Fibroblast of peridontal ligament (primary cell): Measurements from ENCODE around the gene UST.
"Not testable (repeated sequence)": the region's sequence is repeated elsewhere in the genome, so short reads cannot be mapped to it uniquely, and the experiment has no call there.

ENCODE experiments used
- DNase-seq: peaks from one replicate; pipeline ENCODE4 v3.0.0-alpha.2; 2010; ENCODE audit errors: extremely low read depth

Gene UST

DNA sequence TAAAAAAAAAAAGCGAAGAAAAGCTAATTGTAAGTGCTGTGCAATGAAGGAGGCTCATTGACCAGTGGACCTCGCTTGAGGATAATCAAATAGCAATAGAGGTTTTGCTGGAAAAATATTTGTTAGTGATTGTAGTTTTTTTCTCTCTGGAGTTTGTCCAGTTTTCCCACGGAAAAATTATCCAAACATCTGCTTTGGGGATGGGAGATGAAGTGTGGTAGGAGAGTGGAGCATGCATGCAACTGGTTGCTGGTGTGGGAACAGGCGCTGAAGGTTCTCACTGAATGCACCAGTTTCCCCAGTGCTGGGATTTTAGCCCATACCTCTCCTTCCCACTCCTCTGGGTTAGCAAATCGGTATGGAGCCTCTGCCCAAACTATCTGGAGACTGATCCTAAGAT, 288.9 kb downstream of the UST start:
- DNase-seq = peak; percentile 16

GRCh38 chr6:149037051-149037671, 290.3 kb downstream of the UST start:
- peak; percentile 84 for DNase-seq

DNA sequence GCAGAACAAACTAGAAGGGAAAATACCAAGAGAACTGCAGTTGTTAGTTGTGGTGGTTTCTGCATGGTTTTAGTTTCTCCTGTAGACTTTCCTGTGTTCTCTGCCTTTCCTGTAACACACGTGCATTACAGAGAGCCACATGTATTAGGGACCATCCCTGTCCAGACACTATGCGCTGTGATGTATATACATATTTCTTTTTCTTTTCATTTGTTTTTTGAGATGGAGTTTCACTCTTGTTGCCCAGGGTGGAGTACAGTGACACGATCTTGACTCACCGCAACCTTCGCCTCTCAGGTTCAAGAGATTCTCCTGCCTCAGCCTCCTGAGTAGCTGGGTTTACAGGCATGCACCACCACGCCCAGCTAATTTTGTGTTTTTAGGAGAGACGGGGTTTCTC, 292.2 kb downstream of the UST start:
- DNase-seq = not testable (repeated sequence)

DNA sequence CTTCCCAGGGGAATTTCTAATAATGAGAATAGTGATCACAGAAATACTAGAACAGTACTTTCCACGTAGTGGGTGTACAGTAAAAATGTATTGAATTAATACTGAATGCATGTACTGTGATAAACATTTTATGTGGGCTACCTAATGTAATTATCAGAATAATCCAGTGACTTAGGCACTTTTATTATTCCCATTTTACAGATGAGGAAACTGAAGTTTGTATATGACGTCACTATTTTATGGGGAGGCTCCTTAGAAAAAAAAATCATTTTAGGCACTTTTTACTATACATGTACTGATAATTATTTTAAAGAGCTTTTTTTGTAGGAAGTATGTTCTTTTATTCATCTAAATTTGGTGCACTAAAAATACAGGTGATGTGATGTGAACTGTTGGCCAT, 295.1 kb downstream of the UST start:
- DNase-seq = no peak

DNA sequence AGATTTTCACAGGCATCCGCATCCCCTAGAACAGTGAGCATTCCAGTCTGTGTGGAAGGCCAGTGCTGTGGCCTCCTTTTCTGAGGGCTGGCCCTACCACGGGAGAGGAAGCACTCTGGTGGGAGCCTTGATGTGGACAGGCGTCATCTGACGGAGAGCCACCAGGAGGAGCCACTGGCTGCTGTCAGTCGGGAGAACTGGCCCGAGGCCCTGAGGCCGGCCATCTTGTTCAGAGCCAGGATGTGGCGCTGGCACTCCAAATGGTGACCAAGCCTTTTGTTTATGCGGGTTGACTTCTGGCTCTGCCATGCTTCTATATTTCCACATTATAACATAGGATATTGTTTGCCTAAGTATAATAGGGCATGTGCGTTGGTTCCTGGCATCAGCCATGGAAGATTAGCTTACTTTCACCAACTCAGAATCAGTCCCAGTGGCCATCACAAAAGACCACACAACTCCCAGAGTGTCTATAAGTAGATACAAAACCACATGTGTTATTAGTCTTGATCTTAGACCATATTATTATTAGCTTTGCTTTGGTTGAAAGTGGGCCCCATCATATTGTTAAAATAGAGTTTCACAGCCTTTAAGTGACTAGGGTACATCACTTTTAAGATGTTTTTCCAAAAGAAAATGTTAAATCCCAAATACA, 296.8 kb downstream of the UST start:
- DNase-seq = no peak

- no peak for DNase-seq
Measured at GRCh38 chr6:149044528-149044927, 297.7 kb downstream of the UST start.

- DNase-seq = no peak
Measured at GRCh38 chr6:149045404-149045803, 298.6 kb downstream of the UST start.

- no peak for DNase-seq
Measured at GRCh38 chr6:149046164-149046821, 299.5 kb downstream of the UST start.

- peak; percentile 68 for DNase-seq
Measured at GRCh38 chr6:149046822-149047246, 300.0 kb downstream of the UST start.

- DNase-seq = no peak
Measured at GRCh38 chr6:149049230-149049629, 302.4 kb downstream of the UST start.

- DNase-seq = no peak
Measured at GRCh38 chr6:149050160-149050559, 303.3 kb downstream of the UST start.

GRCh38 chr6:149052350-149053106, 305.7 kb downstream of the UST start:
- no peak for DNase-seq

GRCh38 chr6:149053848-149054558, 307.2 kb downstream of the UST start:
- no peak for DNase-seq

DNA sequence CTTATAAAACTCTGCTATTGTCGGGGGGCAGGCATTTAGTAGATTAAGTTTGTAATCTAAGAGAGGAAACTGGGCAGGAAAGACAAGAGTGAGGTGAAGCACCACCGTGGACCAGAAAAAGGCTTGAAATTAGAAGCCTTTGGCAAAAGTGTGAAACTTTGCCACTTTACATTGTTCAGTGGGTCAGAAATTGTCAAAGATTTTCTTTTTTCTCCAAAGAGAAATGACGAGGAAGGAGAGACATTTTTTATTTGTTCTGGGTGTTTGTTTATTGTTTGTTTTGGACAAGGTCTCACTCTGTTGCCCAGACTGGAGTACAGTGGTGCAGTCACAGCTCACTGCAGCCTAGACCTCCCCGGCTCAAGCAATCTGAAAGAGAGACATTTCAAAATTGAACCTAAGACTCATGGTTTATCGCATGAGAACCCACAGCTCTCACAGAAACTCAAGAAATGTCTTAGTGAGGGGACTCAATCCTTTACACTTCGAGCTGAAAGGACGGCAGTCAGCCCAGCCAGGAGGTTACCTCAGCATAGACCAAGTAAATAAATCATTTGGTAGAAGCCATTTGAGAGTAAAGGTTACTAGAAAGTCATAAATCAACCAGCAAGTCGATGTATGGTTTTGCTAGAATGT, 307.8 kb downstream of the UST start:
- no peak for DNase-seq

DNA sequence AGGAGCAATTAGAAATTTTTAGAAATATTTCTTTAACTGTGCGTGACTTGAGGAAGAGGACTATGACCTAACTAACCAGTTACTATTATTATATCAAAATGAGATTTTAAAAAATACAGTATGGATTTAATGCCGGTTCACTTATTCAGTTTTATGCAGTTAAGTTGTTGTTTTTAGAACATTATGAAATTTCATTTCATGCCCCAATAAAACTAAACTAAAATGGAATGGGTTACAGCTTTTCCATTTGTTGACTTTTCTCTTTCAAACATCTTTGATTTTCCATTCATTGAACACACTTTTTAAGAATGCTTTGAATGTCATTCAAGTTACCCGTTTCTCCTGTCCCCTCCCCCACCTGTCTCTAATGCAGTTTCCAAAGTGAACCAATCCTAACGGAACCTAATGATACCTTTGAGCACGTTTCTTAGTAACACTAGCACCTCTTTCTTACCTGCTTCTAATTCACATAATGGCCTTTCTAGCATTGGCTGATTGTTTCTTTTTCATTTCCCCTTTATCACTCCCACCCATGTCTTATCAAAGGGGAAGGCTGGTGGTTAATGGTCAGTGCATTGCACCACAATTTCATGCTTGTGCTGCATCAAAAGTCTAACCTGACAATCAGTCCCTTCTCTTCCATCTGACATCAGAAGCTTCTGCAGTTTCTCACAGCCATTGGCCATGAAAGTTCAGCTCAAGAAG, 308.5 kb downstream of the UST start:
- DNase-seq = no peak

GRCh38 chr6:149056777-149057463, 310.1 kb downstream of the UST start:
- no peak for DNase-seq

DNA sequence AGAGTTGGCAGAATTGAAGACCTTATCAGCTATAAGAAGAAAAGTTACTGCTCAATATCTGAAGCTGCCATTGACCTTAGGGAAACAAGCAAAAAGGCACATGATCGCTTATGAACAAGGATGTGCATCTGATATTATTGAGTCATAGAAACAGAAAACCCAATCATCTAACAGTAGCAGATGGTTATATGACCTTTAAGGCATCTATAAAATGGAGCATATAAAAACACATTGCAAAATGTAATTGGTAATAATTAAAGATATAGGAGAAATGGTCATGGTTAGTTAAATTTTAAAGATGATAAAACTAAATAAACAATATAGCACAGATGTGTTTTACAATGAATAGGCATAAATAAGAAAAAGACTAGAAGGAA, 310.6 kb downstream of the UST start:
- no peak for DNase-seq

DNA sequence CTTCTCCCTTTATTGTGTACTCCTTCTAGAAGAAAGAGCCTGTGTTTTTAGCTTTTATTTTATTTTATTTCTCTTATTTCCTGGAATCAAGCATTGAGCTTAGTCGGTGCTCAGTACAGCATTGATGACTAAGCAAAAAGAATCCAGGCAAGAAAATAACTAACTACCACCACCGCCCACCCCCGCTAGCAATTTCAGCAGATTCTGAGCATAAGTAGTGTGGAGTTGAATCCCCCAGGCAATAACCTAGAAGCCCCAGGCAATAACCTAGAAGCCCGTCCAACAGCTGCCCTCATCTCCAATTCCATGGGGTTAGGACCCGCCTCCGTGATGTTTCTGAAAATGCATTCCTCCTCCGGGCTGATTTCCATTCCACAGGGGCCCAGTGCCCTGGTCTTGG, 312.7 kb downstream of the UST start:
- DNase-seq = peak; percentile 25

- no peak for DNase-seq
Measured at GRCh38 chr6:149060300-149060984, 313.6 kb downstream of the UST start.
